Urothelium cell line (cell line): ENCODE results near the gene SC5D.

Source experiments
- DNase-seq: peaks from one replicate; pipeline ENCODE4 v3.0.0; 2011; ENCODE audit warnings: low spot score, mixed read lengths
- FAIRE-seq: peaks from 2 replicates; lab custom pipeline; 2011; peaks lifted over from hg19 to GRCh38; lab: Jason Lieb, UNC

SC5D gene

GRCh38 chr11:121328176-121328966 is 35.8 kb downstream of the SC5D start:
- FAIRE-seq = no peak
- DNase-seq = no peak

DNA sequence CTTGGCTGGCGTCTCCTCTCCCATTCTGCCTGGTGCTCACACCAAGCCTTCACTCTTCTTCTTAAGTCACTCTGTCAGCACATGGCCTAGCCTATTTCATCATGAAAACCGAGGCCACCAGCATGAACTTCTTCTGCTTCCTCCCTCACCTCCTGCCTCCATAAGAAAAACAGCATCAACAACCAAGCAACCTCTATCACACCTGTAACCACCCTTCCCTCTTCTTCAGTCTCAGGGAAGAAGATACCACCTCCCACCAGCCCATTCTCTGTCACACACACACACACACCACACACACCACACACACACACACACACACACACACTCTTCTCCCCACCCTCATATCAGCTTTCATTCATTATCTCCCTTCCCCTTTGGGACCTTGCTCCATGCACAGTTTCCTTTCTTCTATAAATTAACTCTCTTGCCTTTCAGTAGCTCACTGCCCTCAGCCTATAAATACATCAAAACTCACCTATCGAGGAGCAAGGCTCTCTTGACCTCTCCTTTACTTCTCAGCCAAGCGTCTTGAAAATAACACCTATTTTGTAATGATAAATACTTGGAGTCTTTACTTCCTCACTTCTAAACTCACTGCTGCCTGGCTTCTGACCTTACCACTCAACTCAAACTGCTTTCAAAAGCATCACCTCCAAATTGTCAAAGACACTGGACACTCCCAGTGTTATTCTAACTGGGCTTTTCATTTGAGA is 36.6 kb downstream of the SC5D start:
- FAIRE-seq = no peak

DNA sequence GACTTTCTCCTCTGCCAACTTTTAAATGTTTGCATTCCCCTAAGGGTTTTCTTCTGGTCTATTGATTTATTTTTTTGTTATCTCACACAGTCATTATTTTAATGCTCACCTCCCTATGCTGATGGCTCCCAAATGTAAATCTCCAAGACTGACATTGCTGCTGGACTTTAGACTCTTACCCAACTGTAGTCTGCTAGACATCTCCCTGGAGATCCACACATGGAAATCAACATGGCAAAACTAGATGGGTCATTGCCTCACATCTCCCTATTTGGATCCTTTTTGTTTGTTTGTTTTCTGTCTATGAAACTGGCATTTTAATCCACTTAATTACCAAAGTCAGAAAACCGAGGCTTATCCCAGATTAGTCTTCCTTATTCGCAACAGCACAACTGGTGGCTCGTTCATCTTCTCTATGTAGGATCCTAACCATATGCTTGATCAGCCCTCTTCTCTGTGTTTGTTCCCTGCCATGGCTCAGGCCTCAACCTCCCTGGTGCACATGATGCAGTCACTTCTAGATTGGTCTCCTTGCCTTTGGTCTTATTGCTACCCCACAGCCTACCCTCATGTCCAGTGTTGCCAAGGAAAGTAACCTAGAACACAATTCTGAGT is 37.3 kb downstream of the SC5D start:
- no peak for DNase-seq

More for the DNA sequence above, 36.6 kb downstream of the SC5D start:
- no peak for DNase-seq

GRCh38 chr11:121330614-121331435 is 38.3 kb downstream of the SC5D start:
- FAIRE-seq = no peak
- DNase-seq = no peak

More for the DNA sequence above, 37.3 kb downstream of the SC5D start:
- no peak for FAIRE-seq

GRCh38 chr11:121334973-121335710 is 42.6 kb downstream of the SC5D start:
- FAIRE-seq (no peak), DNase-seq (no peak)

DNA sequence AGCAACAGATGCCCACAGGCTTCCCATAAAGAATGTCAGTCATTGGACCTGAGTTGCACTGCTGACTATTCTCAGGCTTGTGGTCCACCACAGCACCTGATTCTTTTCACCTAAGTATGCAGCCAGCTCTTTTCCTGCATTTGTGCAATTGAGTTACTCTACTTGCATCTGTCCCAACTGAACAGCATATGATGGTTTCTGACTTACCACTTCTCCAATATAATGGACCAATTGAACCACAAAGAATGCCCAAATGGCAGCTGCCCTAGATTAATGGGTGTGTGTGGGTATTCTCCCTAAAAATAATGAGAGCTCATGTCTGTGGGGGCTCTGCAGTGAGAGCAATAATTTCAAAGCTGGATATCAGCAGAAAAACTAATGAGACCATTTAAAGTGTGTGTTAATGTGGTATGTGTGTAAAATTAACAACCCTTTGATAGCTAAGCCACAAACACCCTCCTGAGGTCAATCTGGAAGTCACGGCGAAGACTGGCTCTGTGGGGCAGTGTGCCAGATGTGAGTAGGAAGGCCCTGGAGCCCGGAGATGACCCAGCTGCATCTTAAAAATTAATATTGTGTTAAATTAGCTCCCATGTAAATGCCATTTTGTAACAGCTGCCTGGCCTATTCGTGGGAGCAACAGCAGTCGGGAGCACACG is 43.8 kb downstream of the SC5D start:
- no peak for DNase-seq
- no peak for FAIRE-seq

- no peak for DNase-seq
- FAIRE-seq = no peak
Observed at GRCh38 chr11:121337078-121337477, 44.5 kb downstream of the SC5D start.

GRCh38 chr11:121337740-121338272 is 45.2 kb downstream of the SC5D start:
- no peak for DNase-seq
- FAIRE-seq = no peak

DNA sequence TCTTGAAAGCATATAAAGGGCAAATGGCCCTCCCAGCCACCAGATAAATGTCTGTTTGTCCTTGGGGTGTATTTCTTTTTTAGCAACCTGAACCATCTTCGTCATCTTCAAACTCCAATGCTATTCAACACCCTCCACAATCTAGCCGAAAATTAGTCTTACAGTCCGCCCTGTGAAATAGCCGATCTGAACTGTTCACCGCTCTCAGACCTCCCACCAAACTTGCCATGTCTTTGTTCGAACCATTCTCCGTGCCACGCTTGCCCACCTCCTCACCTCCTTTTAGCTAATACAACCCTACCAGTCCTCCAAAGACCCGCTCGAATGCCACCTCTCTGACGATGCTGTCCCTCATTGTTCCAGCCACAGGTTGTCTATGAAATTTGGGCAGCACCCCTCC is 46.0 kb downstream of the SC5D start:
- FAIRE-seq (no peak), DNase-seq (no peak)

GRCh38 chr11:121340032-121340580 is 47.5 kb downstream of the SC5D start:
- FAIRE-seq = no peak
- no peak for DNase-seq

GRCh38 chr11:121341609-121342008 is 49.0 kb downstream of the SC5D start:
- no peak for FAIRE-seq
- no peak for DNase-seq

GRCh38 chr11:121344824-121345223 is 52.3 kb downstream of the SC5D start:
- DNase-seq (no peak), FAIRE-seq (no peak)

GRCh38 chr11:121347094-121347493 is 54.5 kb downstream of the SC5D start:
- DNase-seq = no peak
- FAIRE-seq = no peak

DNA sequence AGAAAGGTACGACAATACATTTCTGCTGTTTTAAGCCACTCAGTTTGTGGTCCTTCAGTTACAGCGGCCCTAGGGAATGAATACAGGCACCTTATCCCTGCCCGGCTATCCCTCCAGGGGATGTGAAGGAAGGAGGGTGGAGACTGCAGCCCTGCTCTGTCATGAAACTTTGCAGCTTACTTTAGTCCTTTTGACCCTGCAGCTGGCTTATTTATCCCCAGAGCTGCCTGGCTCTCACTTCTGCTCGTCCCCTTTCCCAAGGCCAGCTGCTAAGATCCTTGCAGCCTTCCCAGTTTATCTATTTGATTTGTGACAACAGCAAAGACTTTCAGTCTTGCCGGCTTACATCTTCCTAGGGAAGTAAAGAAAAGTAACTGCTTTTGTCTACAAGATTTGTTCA is 55.2 kb downstream of the SC5D start:
- DNase-seq = no peak
- no peak for FAIRE-seq

GRCh38 chr11:121348220-121348875 is 55.8 kb downstream of the SC5D start:
- DNase-seq (no peak), FAIRE-seq (no peak)

DNA sequence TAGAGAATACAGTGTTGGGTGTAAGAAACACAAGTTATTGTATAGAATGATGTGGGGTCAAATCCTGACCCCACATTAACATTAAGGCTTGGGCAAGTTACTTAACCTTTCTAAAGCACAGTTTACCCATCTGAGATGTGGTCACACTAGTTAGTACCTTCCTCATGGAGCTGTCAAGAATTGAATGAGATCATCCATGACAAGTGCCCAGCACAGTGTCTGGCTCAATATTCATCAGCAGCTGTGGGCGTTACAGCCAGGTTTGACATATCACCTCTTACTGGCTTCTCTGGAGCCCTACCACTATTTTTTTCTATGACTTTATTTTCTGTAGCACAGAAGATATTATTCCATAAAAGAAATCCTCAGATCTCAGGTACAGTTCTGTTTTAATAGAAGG is 57.2 kb downstream of the SC5D start:
- FAIRE-seq (no peak), DNase-seq (no peak)

DNA sequence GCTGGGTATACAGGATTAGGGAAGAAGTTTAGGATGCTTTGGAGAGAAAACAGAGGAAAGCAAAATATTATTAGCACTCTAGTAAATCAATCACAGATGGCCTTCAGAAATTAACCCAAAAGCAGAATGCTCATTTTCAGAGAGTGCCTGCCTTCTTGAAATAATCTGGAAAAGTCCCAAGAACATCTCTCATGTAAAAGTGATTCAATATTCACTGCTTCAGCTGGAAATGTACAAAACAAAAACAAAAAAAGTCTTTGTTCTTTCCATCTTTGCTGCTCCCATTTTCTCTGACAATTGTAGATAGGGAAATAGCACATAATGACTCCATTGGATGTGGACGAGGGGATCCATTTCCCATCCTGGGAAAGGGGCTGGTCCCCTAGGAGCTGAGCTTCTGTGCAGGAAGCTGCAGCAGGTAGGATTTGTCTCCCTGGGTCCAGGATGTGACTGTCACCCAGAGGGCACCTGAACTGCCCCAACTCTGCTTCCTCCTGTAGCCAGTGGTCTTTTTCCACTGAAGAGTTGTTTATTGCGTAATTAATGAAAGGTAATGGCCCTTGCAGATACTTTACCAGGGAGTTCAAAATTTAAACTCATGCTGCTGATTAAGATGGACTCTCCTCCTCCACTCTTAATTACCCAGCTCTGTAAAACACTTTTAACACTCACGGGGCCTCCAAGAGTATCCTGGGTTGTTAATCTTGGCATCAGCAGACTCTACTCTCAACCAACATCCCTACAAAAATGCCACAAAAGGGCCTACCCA is 57.9 kb downstream of the SC5D start:
- FAIRE-seq (no peak), DNase-seq (no peak)

GRCh38 chr11:121351083-121351630 is 58.6 kb downstream of the SC5D start:
- no peak for FAIRE-seq

More at GRCh38 chr11:121351083-121351630, 58.6 kb downstream of the SC5D start:
- no peak for DNase-seq
